CD14-positive monocyte (primary cell): ENCODE data around the gene OR4D11. TPM values are rescaled to one million over a fixed set of nuclear protein-coding genes. Genes with fewer than 3 reads are reported as not detected.

Source experiments
- DNase-seq, 3 donors: peaks; one replicate each; pipeline ENCODE4 v3.0.0-alpha.2; 2011 to 2022
- H2AFZ ChIP-seq: 2 replicates; pipeline ENCODE4 v1.6.0; 2012; ENCODE audit warnings: mild to moderate bottlenecking, low read depth, low read length, inconsistent platforms; ENCODE audit not compliant: insufficient read depth, poor library complexity, severe bottlenecking
- H3K27ac ChIP-seq, 2 donors: 1 replicate in 1 of 2; 2 replicates in 1 of 2; pipeline ENCODE4 v1.5.1; 2012 to 2013; ENCODE audit warnings: low read length in 2 of 2, control low read depth in 1 of 2, inconsistent platforms in 1 of 2, low read depth in 1 of 2, mild to moderate bottlenecking in 1 of 2
- H3K27me3 ChIP-seq, 2 donors: one replicate each; pipeline versions ENCODE4 v1.6.0 to v1.6.1; 2011 to 2013; ENCODE audit warnings: low read length in 2 of 2; ENCODE audit not compliant: control insufficient read depth in 2 of 2, insufficient read depth in 2 of 2
- H3K36me3 ChIP-seq, 2 donors: replicated peaks in 1 of 2; 1 replicate in 1 of 2; 2 replicates in 1 of 2; pipeline versions ENCODE4 v1.5.1 to v1.6.1; 2012 to 2013; ENCODE audit warnings: low read length in 2 of 2, control low read depth in 1 of 2, inconsistent platforms in 1 of 2, mild to moderate bottlenecking in 1 of 2; ENCODE audit not compliant: insufficient read depth in 2 of 2, control insufficient read depth in 1 of 2
- H3K4me1 ChIP-seq, 2 donors: 1 replicate in 1 of 2; 2 replicates in 1 of 2; pipeline versions ENCODE4 v1.5.1 to v1.6.1; 2012 to 2013; ENCODE audit warnings: low read length in 2 of 2, control low read depth in 1 of 2, inconsistent platforms in 1 of 2, mild to moderate bottlenecking in 1 of 2, moderate library complexity in 1 of 2; ENCODE audit not compliant: insufficient read depth in 2 of 2, control insufficient read depth in 1 of 2
- H3K4me2 ChIP-seq: replicated peaks from 2 replicates; pipeline ENCODE3; 2012; ENCODE audit warnings: low read length, moderate library complexity, mild to moderate bottlenecking; ENCODE audit not compliant: poor library complexity, severe bottlenecking; ENCODE audit errors: extremely low read depth
- H3K4me3 ChIP-seq, 3 experiments: fragments of 200-600 bp in 1 of 3; sonication (generic) in 1 of 3; replicated peaks in 1 of 3; 1 replicate in 2 of 3; 2 replicates in 1 of 3; pipeline ENCODE4 v1.5.1; 2011 to 2013; ENCODE audit warnings: low read length in 3 of 3, mild to moderate bottlenecking in 3 of 3, control low read depth in 2 of 3, low read depth in 2 of 3, inconsistent platforms in 1 of 3, moderate library complexity in 1 of 3
- H3K79me2 ChIP-seq: 2 replicates; pipeline ENCODE4 v1.6.0; 2012; ENCODE audit warnings: mild to moderate bottlenecking, control low read depth, inconsistent platforms, low read length, moderate library complexity; ENCODE audit not compliant: insufficient read depth
- H3K9ac ChIP-seq: 2 replicates; pipeline ENCODE4 v1.6.0; 2017; ENCODE audit warnings: low read length, mild to moderate bottlenecking; ENCODE audit not compliant: insufficient read depth, poor library complexity, severe bottlenecking
- H3K9me3 ChIP-seq, 2 donors: replicated peaks in 1 of 2; 1 replicate in 1 of 2; 2 replicates in 1 of 2; pipeline versions ENCODE4 v1.5.1 to v1.6.1; 2012 to 2013; ENCODE audit warnings: low read length in 2 of 2, control low read depth in 1 of 2; ENCODE audit not compliant: control insufficient read depth in 1 of 2, insufficient read depth in 1 of 2
- H4K20me1 ChIP-seq: 2 replicates; pipeline ENCODE4 v1.6.0; 2012; ENCODE audit warnings: mild to moderate bottlenecking, low read length, control low read depth, moderate library complexity; ENCODE audit not compliant: insufficient read depth
- H3K27ac Mint-ChIP-seq, 7 donors: one replicate each; pipeline ENCODE4 v1.8.0; 2020; ENCODE audit warnings: mild to moderate bottlenecking in 7 of 7, mixed read lengths in 7 of 7, moderate library complexity in 6 of 7, inconsistent platforms in 2 of 7
- H3K27me3 Mint-ChIP-seq, 3 donors: one replicate each; pipeline ENCODE4 v1.8.0; 2021 to 2022; ENCODE audit warnings: low read depth in 3 of 3, mild to moderate bottlenecking in 3 of 3, mixed read lengths in 3 of 3, moderate library complexity in 3 of 3, inconsistent platforms in 1 of 3
- H3K36me3 Mint-ChIP-seq, 2 donors: one replicate each; pipeline ENCODE4 v1.8.0; 2020; ENCODE audit warnings: mixed read lengths in 2 of 2, inconsistent platforms in 1 of 2, mild to moderate bottlenecking in 1 of 2
- H3K4me1 Mint-ChIP-seq: one replicate; pipeline ENCODE4 v1.8.0; 2020; ENCODE audit warnings: mild to moderate bottlenecking, mixed read lengths
- H3K4me3 Mint-ChIP-seq, 2 donors: one replicate each; pipeline ENCODE4 v1.8.0; 2020; ENCODE audit warnings: mild to moderate bottlenecking in 2 of 2, mixed read lengths in 2 of 2, moderate library complexity in 1 of 2
- H3K9me3 Mint-ChIP-seq, 7 donors: one replicate each; pipeline ENCODE4 v1.8.0; 2020 to 2022; ENCODE audit warnings: mixed read lengths in 7 of 7, mild to moderate bottlenecking in 6 of 7, moderate library complexity in 6 of 7, inconsistent platforms in 2 of 7
- WGBS: methylation state at CpG from one replicate; pipeline ENCODE4 v1.1.5; 2013; ENCODE audit warnings: missing lambda C conversion rate; ENCODE audit not compliant: insufficient coverage; 5-methylcytosine and 5-hydroxymethylcytosine counted together
- intact Hi-C, 2 donors: fragments of 100-400 bp; cut with micrococcal nuclease; formaldehyde crosslinking; loops; one replicate each; pipeline versions ENCODE4 v1.15.0 to v1.15.1; 2023
- polyA plus RNA-seq, 3 donors: library from polyadenylated mRNA; depleted of rRNA in 1 of 3; unstranded in 2 of 3; stranded (reverse) in 1 of 3; fragments of 300-500 nt in 2 of 3; fragments of >200 nt in 1 of 3; fragmentation: Illumina TruSeq in 2 of 3; gene quantifications; 1 replicate in 2 of 3; 2 replicates in 1 of 3; pipeline ENCODE4 v1.2.3, GENCODE V29; 2012 to 2021
- TF ChIP-seq, protein P1 (sequence below): fragments of 200-600 bp; IDR thresholded peaks from one replicate; pipeline ENCODE4 v1.8.0; 2022; ENCODE audit warnings: antibody characterized with exemption, mild to moderate bottlenecking

The OR4D11 gene
- polyA plus RNA-seq, 3 donors: not detected

DNA sequence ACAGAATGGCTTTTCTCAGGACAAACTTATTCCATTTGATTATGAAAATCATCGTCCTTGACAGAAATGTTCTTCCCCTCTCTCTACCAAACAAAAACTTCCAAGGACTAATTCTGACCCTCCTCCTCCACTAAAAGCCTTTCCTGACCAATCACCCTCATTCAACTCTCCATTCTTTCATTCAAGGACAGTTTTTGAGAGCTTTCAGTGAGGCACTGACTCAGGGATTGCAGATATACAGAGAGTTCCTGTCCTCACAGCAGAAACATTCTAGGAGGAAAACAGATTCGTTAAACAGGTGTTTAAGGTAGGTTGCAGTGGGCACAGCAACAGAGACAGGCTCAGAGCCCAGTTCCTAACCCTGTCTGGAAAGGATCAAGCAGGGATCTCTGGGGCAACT lies 49.5 kb downstream of the OR4D11 start:
- no peaks in the 10 kb centered on the region for H3K79me2 ChIP-seq
- intact Hi-C loops: no loop called here
- Mint-ChIP-seq H3K9me3 (peaks cover 2 to 20% (median 10%) of the 10 kb centered on the region in 7 donors), H3K27me3 (peaks cover 36 to 40% (median 39%) of the 10 kb centered on the region in 3 donors), H3K4me1 (peaks cover 57% of the 10 kb centered on the region), H3K36me3 (peaks cover 0 to 3% of the 10 kb centered on the region in 2 donors), H3K4me3 (peak overlapping the region in 1 of 2 donors; percentile 5), H3K27ac (no peak overlapping the region)
- no peak overlapping the region for H2AFZ ChIP-seq
- no peaks in the 10 kb centered on the region for H4K20me1 ChIP-seq
- H3K9me3 ChIP-seq: peaks cover 0 to 6% of the 10 kb centered on the region in 2 donors
- no peak overlapping the region for H3K9ac ChIP-seq
- no peak overlapping the region for H3K4me2 ChIP-seq
- 86% methylated on average over 1 of the region's 2 CpGs for WGBS
- no peak overlapping the region for H3K4me3 ChIP-seq
- H3K4me1 ChIP-seq: peaks cover 52 to 57% of the 10 kb centered on the region in 2 donors
- DNase-seq: no peak
- no peak overlapping the region for H3K27ac ChIP-seq
- TF ChIP-seq, protein P1, sequence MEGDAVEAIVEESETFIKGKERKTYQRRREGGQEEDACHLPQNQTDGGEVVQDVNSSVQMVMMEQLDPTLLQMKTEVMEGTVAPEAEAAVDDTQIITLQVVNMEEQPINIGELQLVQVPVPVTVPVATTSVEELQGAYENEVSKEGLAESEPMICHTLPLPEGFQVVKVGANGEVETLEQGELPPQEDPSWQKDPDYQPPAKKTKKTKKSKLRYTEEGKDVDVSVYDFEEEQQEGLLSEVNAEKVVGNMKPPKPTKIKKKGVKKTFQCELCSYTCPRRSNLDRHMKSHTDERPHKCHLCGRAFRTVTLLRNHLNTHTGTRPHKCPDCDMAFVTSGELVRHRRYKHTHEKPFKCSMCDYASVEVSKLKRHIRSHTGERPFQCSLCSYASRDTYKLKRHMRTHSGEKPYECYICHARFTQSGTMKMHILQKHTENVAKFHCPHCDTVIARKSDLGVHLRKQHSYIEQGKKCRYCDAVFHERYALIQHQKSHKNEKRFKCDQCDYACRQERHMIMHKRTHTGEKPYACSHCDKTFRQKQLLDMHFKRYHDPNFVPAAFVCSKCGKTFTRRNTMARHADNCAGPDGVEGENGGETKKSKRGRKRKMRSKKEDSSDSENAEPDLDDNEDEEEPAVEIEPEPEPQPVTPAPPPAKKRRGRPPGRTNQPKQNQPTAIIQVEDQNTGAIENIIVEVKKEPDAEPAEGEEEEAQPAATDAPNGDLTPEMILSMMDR: no peak
- no peaks in the 10 kb centered on the region for H3K36me3 ChIP-seq
- peaks cover 17 to 30% of the 10 kb centered on the region in 2 donors for H3K27me3 ChIP-seq

DNA sequence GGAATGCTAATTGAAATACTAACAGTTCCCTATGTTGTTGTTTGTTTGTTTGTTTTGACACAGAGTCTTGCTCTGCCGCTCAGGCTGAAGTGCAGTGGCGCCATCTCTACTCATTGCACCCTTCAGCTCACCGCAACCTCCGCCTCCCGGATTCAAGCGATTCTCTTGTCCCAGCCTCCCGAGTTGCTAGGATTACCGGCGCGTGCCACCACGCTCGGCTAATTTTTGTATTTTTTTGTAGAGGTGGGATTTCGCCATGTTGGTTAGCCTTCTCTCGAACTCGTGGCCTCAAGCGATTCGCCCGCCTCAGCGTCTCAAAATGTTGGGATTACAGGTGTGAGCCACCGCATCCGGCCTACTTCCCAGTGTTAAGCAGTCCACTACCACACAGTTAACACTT lies 49.9 kb downstream of the OR4D11 start:
- H3K79me2 ChIP-seq: no peaks in the 10 kb centered on the region
- no peak overlapping the region for H2AFZ ChIP-seq
- peaks cover 57 to 62% of the 10 kb centered on the region in 2 donors for H3K4me1 ChIP-seq
- H3K27ac Mint-ChIP-seq: no peak overlapping the region
- intact Hi-C loops: no loop called here
- TF ChIP-seq, protein P1: no peak
- H3K4me3 Mint-ChIP-seq: no peak overlapping the region
- no peak overlapping the region for H3K27ac ChIP-seq
- peaks cover 2 to 20% (median 10%) of the 10 kb centered on the region in 7 donors for H3K9me3 Mint-ChIP-seq
- peaks cover 59% of the 10 kb centered on the region for H3K4me1 Mint-ChIP-seq
- H3K27me3 ChIP-seq: peaks cover 19 to 32% of the 10 kb centered on the region in 2 donors
- no peak overlapping the region for H3K9ac ChIP-seq
- peaks cover 0 to 3% of the 10 kb centered on the region in 2 donors for H3K36me3 Mint-ChIP-seq
- H3K9me3 ChIP-seq: peaks cover 0 to 6% of the 10 kb centered on the region in 2 donors
- no CpG with 5 or more reads among the region's 21 CpGs for WGBS
- H3K36me3 ChIP-seq: no peaks in the 10 kb centered on the region
- DNase-seq: no peak
- no peak overlapping the region for H3K4me3 ChIP-seq
- H3K27me3 Mint-ChIP-seq: peaks cover 39 to 45% (median 41%) of the 10 kb centered on the region in 3 donors
- H3K4me2 ChIP-seq: no peak overlapping the region
- no peaks in the 10 kb centered on the region for H4K20me1 ChIP-seq

Other genes starting within 250 kb of the OR4D11 start
- not detected for gene OR5AN1, start 144.7 kb upstream of the OR4D11 start, polyA plus RNA-seq
- not detected for gene OR5A2, start 77.2 kb upstream of the OR4D11 start, polyA plus RNA-seq
- gene OR5A1, start 67.1 kb upstream of the OR4D11 start, polyA plus RNA-seq: not detected
- not detected for gene OR4D6, start 46.6 kb upstream of the OR4D11 start, polyA plus RNA-seq
- gene OR4D10, start 30.3 kb upstream of the OR4D11 start, polyA plus RNA-seq: not detected
- not detected for gene OR4D9, start 8.0 kb downstream of the OR4D11 start, polyA plus RNA-seq
- 10 to 100 TPM in 2 of 3 donors, 1 to 10 TPM in 1; 9.8 to 15.3 (median 11.9) TPM for gene OSBP, start 112.2 kb downstream of the OR4D11 start, polyA plus RNA-seq
- 10 to 100 TPM in 1 of 3 donors, 1 to 10 TPM in 2; 4.1 to 49.3 (median 5.1) TPM for gene PATL1, start 165.5 kb downstream of the OR4D11 start, polyA plus RNA-seq
- not detected for gene OR10V1, start 210.3 kb downstream of the OR4D11 start, polyA plus RNA-seq